Mononuclear cell (primary cell): ENCODE results near the gene BHLHE41. TPM values are rescaled to one million over a fixed set of nuclear protein-coding genes. Genes with fewer than 3 reads are reported as not detected.

ENCODE experiments used
- H3K27me3 ChIP-seq: 2 replicates; pipeline ENCODE4 v1.6.0; 2011; ENCODE audit warnings: low read length, control low read depth; ENCODE audit not compliant: insufficient read depth
- H3K4me1 ChIP-seq: 2 replicates; pipeline ENCODE4 v1.5.1; 2011; ENCODE audit warnings: mild to moderate bottlenecking, low read length, control low read depth; ENCODE audit not compliant: insufficient read depth
- H3K4me3 ChIP-seq: 2 replicates; pipeline ENCODE4 v1.5.1; 2011; ENCODE audit warnings: mild to moderate bottlenecking, low read length, moderate library complexity
- H3K9me3 ChIP-seq: 2 replicates; pipeline ENCODE4 v1.5.1; 2011; ENCODE audit warnings: low read depth, mild to moderate bottlenecking, control low read depth, low read length
- total RNA-seq: library from RNA; depleted of rRNA; stranded (reverse); fragments of >200 nt; gene quantifications from one replicate; pipeline ENCODE4 v1.2.3, GENCODE V29; 2012

Gene BHLHE41
- total RNA-seq, 1 donor, result 0.10 TPM

DNA sequence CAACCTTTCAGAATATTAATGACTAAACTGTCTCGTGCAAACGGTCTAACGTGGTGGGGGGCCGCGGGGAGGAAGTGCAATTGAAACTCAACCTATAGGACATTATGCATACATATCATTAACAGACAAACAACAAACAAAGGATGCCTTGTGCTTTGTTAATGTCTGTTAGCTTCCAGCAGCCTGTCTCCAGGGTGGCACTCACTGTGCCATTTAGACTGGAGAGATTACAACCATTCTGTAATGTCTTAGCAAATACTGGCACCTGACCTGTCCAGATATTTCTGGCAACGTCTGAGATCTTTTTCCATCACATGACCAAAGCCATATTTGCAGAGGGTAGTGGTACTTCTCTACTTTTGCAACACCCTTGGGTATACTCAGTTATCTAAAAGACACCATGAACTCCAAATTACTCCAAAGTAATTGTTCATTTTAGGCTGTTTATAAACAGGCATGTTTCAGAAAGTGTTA is 11.6 kb downstream of the BHLHE41 start:
- no peaks in the 10 kb centered on the region for H3K9me3 ChIP-seq
- H3K27me3 ChIP-seq, result peaks cover 17% of the 10 kb centered on the region
- H3K4me1 ChIP-seq, result peaks cover 22% of the 10 kb centered on the region
- H3K4me3 ChIP-seq, result no peak overlapping the region

DNA sequence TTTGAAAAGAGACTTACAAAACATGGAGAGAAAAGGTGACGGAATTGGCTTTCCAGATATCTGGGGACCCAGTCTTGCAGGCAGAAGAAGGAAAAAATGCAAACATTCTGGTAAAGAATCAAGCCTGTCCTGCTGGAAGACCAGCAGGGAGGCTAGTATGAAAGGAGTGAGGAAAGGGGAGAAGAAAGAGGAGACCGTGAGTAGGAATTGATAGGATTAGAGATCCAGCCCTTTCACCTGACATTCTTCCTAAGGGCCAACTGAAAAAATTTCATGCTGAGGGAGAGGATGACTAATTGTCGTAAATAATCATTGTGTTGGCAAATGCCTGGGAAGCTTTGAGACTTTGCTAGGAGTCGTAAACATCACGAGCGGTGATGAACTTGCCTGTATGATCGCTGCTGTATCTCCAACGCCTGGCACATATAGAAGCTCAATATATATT is 12.1 kb downstream of the BHLHE41 start:
- Histone ChIP-seq H3K4me3 (no peak overlapping the region), H3K27me3 (peaks cover 12% of the 10 kb centered on the region), H3K4me1 (peaks cover 21% of the 10 kb centered on the region), H3K9me3 (no peaks in the 10 kb centered on the region)

DNA sequence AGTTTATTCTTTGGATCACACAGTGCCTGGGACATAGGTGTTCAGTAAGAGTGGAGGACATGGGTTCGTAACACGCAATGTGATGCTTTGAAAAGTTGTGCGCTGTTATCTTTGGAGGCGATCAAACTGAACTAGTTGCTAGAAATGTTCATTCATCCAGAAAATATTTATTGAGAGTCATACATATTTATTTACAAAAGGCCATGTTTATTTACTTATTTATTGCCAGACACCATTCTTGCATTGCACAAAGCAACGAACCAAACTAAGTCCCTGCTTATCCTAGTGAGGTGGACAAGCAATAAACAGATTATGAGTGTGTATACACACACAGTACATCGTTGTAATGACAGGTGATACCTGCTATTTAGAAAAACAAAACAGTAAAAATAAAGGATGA is 12.6 kb downstream of the BHLHE41 start:
- Histone ChIP-seq H3K4me1 (peaks cover 21% of the 10 kb centered on the region), H3K9me3 (no peaks in the 10 kb centered on the region), H3K4me3 (no peak overlapping the region), H3K27me3 (peaks cover 10% of the 10 kb centered on the region)

DNA sequence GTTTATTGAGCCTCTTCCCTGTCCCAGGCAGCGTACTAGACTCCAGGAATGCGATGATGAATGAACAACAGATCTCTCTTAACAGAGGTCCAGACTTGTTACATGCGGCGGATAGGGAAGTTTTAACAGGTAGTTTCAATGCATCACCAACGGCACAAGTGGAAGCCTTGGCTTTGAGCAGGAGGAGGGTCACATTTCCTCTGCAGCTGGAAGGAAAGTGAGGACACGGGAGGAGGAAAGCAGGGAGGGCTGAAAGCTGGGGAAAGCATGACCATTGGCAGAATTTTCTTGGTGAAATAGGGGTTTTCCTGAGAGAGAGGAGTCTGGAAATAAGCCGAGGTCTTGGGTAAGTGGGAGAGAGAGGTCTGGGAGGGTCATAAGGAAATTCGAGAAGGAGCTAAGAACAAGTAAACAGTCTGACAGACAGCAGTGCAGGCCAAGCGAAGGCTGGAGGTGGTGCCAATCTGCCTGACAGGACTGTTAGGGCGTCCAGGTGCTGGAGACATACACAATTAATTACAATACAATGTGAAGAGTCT is 15.4 kb downstream of the BHLHE41 start:
- no peak overlapping the region for H3K4me3 ChIP-seq
- peaks cover 4% of the 10 kb centered on the region for H3K27me3 ChIP-seq
- H3K4me1 ChIP-seq, result peaks cover 12% of the 10 kb centered on the region
- no peaks in the 10 kb centered on the region for H3K9me3 ChIP-seq

DNA sequence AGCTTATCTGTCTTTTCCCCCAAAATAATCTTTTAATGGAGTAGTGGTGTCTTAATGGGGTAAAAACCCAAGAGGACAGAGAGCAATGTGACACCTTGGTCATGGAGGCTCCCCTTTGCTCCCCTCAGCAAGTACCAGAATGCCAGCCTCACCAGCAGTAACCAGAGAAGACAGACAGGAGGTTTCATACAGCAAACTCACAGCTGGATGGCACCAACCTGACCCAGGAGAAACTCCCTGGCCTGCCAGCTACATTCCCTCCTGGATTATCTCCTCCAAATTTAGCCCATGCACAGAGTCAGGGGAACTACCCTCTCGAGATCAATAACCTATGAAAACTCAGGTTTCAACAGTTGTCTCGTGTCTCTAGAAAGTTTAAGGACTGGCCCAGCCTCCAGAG is 15.9 kb downstream of the BHLHE41 start:
- Histone ChIP-seq H3K9me3 (no peaks in the 10 kb centered on the region), H3K4me3 (no peak overlapping the region), H3K4me1 (peaks cover 10% of the 10 kb centered on the region), H3K27me3 (peaks cover 4% of the 10 kb centered on the region)

DNA sequence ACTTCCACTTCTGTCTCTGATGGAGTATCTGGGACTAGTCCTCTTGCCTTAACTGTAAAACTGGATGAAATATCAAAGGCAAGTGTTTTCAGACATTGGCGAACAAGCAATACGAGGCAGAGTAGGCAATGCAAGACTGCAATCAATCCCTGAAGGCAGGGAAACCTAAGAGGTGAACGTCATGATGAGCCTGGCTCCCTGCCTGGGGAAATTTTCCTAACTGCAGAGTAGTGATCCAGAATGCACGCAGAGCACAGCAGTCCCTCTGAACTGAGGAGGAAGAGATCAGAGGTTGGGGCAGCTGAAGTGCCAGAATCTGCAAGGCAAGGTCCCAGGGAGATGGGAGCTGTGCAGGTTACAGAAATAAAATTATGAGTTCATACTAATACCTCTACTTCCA is 18.5 kb downstream of the BHLHE41 start:
- Histone ChIP-seq H3K4me3 (no peak overlapping the region), H3K4me1 (no peaks in the 10 kb centered on the region), H3K9me3 (no peaks in the 10 kb centered on the region), H3K27me3 (no peaks in the 10 kb centered on the region)

DNA sequence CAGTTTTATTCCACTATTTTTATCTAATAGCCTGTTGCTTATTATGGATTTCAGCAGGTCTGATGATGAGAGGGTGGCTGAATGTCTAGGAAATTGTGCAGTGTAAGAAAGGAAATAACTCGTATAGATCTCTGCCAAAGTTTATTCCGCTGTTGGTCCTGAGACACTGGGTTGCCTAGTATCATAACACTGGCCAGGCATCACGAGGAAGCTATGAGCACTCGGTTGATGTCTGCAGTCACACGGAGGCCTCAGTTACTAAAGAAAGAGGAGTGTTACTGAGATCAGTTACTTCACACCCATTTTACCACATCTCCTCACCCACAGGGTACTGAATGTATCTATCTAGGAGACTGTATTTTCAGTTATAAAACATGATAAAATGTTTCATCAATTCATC is 21.9 kb downstream of the BHLHE41 start:
- Histone ChIP-seq H3K4me1 (no peaks in the 10 kb centered on the region), H3K4me3 (no peak overlapping the region), H3K27me3 (no peaks in the 10 kb centered on the region), H3K9me3 (no peaks in the 10 kb centered on the region)

DNA sequence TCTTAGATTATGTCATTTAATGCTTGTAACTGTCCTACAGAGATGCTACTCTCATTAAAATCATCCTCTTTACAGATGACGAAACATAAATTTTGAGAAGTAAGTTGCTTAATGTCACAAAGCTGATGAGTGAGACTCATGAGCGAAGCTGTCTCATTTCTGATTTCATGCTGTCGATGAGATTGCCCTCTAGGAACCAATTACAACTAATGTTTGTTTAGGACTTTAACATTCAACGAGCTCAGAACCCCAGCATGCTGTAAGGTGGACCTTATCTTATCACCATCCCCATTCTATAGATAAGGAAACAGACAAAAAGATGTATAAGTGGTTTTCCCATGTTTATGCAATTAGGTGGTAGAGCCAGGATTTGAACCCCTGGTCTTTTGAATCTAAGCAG is 23.1 kb downstream of the BHLHE41 start:
- Histone ChIP-seq H3K4me1 (no peaks in the 10 kb centered on the region), H3K9me3 (no peaks in the 10 kb centered on the region), H3K27me3 (no peaks in the 10 kb centered on the region), H3K4me3 (no peak overlapping the region)

DNA sequence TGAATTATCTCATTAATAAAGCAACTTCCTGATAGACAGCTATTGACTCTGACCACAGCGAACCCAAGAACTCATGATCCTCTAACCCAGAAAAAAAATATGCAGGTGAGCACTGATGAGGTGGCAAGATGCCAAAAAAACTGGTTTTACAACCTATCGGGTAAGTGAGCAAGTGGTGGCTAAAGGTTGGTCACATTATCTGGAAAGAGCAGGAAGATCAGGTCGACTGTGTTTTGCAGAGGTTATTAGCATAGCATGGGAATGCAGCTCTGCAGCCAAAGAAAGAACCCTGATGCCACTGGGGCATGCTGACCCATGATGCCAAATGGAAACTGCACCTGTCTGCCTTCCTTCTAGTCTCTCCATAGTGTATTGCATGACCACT is 23.5 kb downstream of the BHLHE41 start:
- H3K9me3 ChIP-seq, result no peaks in the 10 kb centered on the region
- no peaks in the 10 kb centered on the region for H3K27me3 ChIP-seq
- H3K4me3 ChIP-seq, result no peak overlapping the region
- no peaks in the 10 kb centered on the region for H3K4me1 ChIP-seq

DNA sequence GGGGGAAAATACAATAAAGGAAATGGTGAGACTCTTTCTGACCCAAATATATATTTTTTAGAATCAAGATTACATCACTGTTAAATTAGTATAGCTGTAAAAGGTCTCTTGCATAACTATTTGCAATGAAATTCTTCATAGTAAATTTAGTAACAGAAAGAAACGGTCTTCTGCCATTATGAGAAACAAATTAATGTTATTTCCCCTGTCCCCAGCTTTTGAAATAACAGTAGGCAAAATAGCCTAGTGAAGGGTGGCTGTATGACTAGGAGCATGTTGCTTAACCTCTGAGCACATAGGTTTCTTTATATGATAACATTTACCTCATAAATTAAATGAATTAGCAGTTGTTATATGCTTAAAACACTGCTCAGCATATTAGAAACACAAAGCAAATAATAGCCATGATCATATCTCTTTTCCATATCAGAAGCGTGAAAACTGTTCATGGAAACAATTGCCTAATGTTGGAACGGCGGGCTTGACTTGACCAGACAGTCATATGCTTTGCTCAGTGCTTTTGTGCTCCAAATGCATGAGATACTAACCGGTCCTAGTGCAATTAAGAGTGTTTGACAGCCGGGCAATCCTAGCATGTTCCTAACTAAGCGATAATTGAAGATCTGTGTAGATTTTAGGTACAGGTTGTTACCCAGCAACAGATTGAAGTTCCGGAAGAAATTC is 24.0 kb downstream of the BHLHE41 start:
- Histone ChIP-seq H3K4me3 (no peak overlapping the region), H3K27me3 (no peaks in the 10 kb centered on the region), H3K4me1 (no peaks in the 10 kb centered on the region), H3K9me3 (no peaks in the 10 kb centered on the region)

DNA sequence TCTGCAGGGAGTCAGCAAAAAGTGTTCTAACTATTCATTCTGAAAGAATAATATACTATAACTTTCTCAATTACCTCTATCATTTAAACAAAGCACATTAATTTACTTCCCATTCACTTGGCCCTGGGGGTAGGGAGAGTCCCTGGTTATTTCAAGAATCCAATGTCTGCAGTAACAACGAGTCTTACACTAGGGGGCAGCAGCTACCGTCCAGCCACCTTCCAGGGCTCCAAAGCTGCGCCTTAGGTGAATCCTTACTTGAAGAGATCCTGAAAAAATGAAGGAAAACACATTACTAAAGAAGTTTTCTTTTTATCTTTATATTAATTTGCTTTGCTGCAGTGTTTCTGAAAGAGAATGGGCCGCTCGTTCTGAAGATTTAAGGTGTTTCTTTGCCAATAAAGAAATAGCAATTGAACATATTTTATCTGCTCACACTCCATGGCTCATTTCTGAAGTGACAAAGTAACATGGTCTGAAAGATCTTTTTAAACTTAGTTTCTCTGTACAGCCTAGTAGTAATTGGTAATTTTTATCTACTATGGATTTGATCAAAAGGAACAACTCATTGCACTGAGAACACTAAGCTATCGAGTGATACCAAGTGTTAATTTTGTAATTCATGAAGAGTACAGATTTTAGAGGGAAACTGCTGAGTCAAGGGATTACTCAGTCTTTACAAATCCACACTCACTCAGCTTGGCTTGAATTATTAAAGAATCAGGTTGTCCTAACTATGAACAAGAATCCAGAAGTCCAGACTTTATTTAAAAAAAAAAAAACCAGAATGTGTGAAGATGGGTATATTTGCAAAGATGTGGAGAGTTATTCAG is 27.6 kb downstream of the BHLHE41 start:
- H3K4me3 ChIP-seq, result no peak overlapping the region
- H3K27me3 ChIP-seq, result no peaks in the 10 kb centered on the region
- H3K9me3 ChIP-seq, result no peaks in the 10 kb centered on the region
- no peaks in the 10 kb centered on the region for H3K4me1 ChIP-seq

DNA sequence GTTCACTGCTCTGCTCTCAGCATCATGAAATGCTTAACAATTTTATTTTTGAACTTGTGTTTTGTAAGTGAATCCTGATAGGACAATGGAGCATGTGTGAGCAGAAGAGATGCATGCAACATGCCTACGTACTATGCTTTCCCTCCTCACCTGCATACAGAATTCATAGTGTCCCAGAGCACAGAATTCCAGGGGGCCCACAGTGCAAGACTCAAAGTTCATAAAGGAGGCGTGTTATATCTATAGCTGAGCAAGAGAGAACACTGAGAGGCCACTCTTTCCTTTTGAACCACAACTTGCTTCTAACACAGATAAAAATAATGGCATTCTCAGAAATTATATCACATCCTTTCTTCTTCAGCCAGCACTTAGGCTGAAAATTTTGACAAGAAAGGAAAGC is 28.8 kb downstream of the BHLHE41 start:
- Histone ChIP-seq H3K4me3 (no peak overlapping the region), H3K9me3 (no peaks in the 10 kb centered on the region), H3K4me1 (no peaks in the 10 kb centered on the region), H3K27me3 (no peaks in the 10 kb centered on the region)

DNA sequence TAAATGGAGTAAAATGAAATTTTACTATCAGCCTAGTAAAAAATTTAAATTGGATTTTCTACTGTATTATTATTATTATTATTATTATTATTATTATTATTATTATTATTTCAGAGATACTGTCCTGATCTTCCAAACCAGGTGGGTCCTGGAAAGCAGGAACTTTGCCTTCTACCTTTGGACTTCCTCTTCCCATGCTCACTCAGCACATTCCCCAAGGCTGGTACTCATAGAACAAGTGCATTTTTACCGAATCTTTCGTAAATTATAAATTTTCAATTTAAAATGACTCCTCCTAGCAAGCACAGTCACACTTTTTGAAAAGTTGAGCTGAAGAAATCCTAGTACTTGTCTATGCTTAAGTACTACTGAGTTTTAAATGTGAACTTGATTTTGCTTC is 29.7 kb downstream of the BHLHE41 start:
- no peaks in the 10 kb centered on the region for H3K4me1 ChIP-seq
- H3K4me3 ChIP-seq, result no peak overlapping the region
- no peaks in the 10 kb centered on the region for H3K9me3 ChIP-seq
- H3K27me3 ChIP-seq, result no peaks in the 10 kb centered on the region

DNA sequence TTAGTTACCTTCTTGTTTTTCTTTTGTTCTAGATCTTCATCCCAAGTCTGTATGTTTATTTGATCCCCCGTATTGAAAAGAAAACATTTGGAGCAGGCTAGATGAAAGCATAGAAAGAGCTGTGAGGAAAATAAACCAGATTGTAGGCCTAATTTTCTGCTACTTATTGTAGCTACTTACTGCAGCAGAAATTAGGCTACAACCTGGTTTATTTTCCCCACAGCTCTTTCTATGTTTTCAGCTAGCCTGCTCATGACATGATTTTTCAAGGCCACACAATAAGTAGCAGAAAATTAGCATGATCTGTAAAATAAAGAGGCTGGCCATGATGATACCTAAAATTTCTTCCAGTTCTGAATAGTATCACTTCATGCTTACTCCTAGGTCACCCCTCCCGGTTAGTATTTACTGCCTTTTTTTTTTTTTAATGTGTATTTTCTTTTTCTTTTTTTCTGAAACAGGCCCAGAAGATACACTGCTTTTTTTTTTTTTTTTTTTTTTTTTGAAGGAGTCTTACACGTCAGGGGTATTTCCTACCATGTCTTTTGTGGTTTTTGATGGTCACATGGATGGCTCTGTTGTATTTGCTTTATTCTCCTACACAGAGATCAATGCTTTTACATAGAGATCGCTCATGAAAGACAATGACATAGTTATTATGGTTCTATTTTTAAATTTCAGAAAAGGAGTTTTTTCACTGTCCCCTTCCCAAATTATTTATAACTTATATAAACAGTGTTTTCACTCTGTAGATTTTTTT is 32.3 kb downstream of the BHLHE41 start:
- Histone ChIP-seq H3K4me1 (no peaks in the 10 kb centered on the region), H3K27me3 (no peaks in the 10 kb centered on the region), H3K9me3 (no peaks in the 10 kb centered on the region), H3K4me3 (no peak overlapping the region)

DNA sequence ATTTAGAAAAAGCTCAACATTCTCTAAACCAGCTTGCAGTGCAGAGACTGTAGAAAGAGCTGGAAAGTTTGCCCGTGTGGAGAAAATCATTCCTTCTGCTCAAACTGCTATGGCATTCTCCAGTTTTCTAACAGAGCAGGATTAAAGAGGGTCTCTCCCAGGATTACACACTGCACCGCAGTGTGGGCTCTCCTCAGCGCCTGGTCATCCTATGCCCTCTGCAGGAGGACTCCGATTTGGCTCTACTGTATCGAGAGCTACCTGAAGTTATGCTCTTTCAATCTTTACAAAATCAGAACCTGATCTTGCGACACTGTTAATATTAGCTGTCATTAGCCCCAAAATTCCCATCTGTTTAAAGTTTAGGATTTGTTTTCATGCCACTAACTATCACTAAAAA is 33.0 kb downstream of the BHLHE41 start:
- H3K4me1 ChIP-seq, result no peaks in the 10 kb centered on the region

More for the DNA sequence above, 33.0 kb downstream of the BHLHE41 start:
- Histone ChIP-seq H3K9me3 (no peaks in the 10 kb centered on the region), H3K27me3 (no peaks in the 10 kb centered on the region), H3K4me3 (no peak overlapping the region)
